GM12864 (cell line): ENCODE measurements around the gene HUNK.

Source experiments
- DNase-seq: peaks from one replicate; pipeline ENCODE4 v3.0.0-alpha.2; 2011; ENCODE audit warnings: low read depth
- H3K4me3 ChIP-seq: 2 replicates; pipeline ENCODE4 v1.5.1; 2011; ENCODE audit warnings: mild to moderate bottlenecking, low read depth, low read length, control low read depth
- CTCF ChIP-seq: IDR thresholded peaks from 2 replicates; pipeline ENCODE4 v1.5.1; 2011; ENCODE audit warnings: low read depth, mild to moderate bottlenecking, moderate library complexity, low read length, control low read depth, inconsistent platforms; ENCODE audit errors: missing control alignments

HUNK gene

GRCh38 chr21:32044205-32045180 is 171.7 kb downstream of the HUNK start:
- no peak overlapping the region for H3K4me3 ChIP-seq
- TF ChIP-seq CTCF, result no peak
- DNase-seq, result no peak

- TF ChIP-seq CTCF, result no peak
- no peak for DNase-seq
- H3K4me3 ChIP-seq, result no peak overlapping the region
Observed at GRCh38 chr21:32046191-32046590, 173.4 kb downstream of the HUNK start.

GRCh38 chr21:32048353-32048752 is 175.5 kb downstream of the HUNK start:
- DNase-seq, result no peak
- no peak overlapping the region for H3K4me3 ChIP-seq
- TF ChIP-seq CTCF, result no peak
